DMS153 (cell line): ENCODE results near the gene SIL1.

Source experiments
- DNase-seq: peaks from one replicate; lab custom pipeline; 2025; lab: John Stamatoyannopoulos, UW

Gene SIL1

DNA sequence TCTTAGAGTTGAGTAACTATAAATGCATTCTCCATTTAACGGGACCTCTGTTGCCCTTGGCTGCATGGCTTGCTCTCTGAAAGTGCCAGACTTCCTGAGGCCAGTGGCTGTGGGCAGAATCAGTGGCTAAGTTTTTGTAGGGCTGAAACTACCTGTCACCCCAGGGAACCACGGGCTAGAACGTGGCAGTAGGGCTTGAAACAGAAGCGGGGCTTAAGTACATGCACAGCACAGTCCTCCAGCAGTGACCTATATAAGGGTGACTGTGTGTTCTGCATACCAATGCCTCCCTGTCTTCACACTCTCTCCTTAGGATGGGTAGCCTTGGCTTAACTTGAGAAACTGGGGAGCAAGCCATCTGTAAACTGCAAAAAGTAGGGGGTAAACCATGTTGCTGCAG is 279.5 kb downstream of the SIL1 start:
- no peak for DNase-seq

DNA sequence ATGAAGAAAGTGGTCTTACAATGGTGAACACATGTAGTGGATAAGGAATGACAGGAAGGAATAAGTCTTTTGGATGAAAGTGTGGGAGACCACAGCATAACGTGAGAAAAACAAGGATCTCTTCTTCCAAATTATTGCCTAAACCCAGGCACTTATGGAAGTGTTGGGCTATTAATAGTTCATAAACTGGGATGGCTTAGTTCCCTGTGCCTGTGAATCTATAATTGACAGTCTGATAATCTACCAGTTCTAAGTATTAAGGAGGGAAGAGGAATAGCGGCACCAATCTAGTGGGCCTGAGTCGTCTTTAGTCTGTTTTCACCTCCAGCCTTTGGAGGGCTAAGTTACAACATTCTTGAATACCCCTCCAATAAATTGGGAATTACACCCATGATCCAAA is 283.8 kb downstream of the SIL1 start:
- DNase-seq, result no peak

DNA sequence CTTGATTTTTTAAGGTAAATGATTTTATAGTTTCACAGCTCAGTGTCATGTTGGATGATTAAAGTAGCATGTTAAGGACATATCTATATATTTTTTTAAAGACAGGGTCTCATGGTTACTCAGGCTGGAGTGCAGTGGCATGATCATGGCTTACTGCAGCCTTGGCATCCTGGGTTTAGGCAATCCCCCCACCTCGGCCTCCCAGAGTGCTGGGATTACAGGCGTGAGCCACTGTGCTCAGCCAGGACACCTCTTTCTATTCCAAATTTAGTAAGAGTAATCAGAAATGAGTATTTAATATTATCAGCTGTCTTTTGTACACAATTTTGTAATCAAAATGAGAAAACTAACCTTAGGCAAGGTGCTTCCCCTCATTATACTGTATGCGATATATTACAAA is 284.4 kb downstream of the SIL1 start:
- no peak for DNase-seq

DNA sequence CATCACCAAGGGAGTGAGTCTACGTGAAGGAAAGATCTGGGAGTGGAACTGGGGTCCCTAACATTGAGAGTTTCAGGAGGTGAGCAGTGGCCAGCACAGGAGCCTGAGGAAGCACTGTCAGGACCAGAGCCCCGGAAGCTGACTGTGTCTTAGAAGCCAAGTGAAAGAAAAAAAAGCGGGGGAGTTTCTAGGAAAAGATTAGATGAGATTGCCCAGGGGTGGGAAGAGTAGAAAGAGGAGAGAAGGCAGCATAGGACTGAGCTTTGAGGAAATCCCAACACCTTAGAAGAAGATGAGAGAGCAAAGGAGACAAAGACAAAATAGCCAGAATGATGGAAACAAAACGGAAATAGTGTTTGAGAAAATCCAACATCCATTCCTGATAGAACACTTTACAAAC is 286.1 kb downstream of the SIL1 start:
- no peak for DNase-seq

DNA sequence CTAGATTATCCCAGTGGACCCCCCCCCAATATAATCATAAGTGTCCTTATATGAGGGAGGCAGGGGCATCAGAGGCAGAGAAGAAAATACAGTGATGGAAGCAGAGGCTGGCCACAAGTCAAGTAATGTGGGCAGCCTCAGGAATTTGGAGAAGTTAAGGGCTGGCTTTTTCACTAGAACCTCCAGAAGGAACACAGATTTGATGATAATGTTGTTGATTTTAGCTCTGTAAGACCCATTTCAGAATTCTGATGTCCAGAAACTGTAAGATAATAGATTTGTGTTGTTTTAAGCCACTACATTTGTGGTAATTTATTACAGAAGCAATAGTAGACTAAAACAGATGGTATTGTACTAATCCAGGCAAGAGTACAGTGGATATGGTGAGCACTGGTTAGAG is 286.7 kb downstream of the SIL1 start:
- DNase-seq, result no peak

DNA sequence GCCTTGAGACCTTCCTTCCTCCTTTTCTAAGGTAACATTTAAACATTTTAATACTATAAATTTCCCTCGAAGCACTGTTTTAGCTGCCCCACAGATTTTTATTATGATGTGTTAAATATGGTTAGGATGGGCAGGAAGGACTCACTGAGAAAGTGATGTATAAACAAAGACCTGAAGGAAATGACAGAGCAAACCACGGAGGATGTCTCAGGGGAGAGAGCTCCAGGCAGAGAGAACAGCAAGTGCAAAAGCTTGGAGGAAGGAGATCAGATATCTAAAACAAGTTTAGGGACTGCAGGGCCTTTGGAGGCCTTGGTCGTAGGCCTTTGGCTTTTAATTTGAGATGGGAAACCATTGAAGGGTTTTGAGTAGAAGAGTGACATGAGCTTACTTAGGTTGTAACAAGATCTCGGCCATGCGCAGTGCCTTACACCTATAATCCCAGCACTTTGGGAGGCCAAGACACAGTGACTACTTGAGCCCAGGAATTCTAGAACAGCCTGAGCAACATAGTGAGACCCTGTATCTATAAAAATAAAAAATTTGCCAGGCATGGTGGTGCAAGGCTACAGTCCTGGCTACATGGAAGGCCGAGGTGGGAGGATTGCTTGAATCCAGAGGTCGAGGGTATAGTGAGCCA is 287.5 kb downstream of the SIL1 start:
- no peak for DNase-seq

DNA sequence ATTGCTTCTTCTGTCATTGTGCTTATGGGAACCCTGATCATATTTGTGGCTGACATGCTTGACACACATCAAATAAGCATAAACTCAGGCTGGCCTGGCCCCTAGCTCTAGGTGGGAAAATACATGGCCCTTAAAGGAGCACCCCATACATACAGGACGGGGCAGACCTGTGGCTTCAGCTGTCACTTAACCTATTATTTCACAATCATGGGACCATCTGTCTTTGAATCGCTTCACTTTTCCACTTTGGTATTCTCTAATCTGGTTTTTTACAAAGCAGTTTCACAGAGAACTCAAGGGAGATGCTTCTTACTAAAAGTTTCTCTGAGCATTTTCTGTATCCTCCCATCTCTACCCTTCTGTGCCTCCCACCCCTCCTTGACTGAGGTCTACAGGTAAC is 288.4 kb downstream of the SIL1 start:
- no peak for DNase-seq

DNA sequence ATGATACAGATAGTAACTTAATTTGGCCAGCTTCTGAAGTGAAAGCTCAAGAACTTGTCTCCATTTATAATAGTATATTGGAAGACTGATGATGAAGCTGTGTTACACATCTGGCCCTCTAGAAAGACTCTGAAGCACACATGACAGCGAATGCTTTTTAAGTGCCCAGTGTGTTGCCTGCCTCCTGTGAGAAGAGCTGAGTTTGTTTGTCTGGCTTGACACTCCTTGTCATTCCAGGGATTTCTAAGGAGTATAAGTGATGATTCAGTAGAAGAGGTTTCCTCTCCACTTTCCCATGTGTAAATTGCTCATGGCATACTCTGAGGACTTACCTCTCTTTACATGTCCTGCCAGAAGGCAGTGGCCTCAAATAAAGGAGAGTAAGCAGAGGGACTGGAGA is 292.6 kb downstream of the SIL1 start:
- no peak for DNase-seq

DNA sequence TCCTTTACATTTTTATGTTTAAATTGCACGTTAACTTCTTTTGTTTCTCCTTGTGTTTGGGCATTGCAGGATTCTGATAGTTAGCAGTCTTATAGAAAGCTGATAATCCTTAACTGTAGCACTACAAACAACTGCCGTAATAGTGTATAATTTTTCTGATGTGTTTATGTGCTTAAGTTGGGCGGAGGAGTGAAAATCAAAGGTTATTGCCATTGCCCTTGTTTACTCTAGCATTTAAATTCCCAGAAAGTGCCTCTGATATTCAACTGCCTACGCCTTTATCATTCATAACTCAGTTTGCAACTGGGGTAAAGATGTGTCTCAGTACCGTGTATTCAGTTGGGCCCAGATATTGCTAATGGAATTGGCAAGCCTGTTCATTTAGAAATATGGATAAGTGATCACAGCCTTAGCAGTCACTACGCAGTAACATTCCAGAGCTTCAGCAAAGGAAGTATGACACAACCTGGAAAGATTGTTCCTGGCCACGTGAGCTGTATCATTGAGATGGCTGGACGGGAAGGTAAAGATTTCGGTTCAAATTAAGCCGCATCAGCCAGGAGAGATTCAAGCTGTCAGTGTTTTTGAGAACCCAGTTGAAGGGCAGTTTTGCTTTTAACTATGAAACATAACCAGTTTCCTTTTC is 294.9 kb downstream of the SIL1 start:
- DNase-seq, result no peak

DNA sequence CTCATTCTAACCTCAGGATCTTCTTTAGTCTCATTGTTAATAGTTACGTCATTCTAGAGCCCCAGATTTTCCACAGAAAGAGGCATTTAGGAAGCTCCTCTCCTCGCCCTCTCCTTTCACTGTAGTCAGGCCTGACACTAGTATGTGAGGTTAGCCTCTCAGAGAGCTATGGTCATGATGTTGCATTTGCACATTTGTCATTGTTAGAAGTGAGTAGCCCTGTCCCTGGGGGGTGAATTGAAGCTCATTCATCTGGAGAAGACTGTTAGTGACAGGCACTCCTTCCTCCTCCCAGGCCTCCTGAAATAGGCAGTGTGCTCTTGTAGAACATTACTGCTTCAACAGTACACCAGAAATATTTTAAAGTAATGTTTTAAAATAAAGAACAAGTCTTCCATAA is 296.5 kb downstream of the SIL1 start:
- DNase-seq, result no peak

DNA sequence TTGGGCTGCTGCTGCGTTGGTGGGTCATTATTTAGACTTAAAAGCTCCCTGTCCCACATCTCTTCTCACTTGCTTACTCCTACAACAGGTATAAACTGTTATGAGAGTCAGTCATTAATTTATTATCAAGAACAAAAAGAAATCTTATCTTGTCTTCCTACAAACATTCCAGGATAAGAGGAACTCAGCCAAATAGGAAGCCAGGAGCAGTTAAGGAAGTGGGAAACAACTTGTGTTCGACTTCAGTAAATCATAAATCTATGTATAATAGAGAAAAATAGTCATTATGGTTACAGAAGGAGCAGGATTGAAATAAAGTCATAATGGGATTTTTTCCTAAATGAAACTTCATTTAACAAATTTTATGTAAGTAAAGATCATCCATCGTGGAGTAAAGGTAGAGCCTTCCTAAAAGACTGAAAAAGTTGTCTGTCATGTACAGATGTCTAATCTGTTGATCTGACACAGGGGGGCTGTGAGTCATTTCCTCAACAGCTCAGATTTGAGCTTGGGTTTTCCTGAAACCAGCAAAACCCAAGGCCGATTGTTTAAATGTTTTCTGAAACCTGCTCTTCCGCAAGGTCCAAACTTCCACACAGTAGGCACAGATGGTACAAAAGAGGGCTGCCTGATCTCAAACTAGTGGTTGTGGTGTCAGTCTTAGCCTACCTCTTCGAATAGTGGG is 297.7 kb downstream of the SIL1 start:
- DNase-seq, result no peak

DNA sequence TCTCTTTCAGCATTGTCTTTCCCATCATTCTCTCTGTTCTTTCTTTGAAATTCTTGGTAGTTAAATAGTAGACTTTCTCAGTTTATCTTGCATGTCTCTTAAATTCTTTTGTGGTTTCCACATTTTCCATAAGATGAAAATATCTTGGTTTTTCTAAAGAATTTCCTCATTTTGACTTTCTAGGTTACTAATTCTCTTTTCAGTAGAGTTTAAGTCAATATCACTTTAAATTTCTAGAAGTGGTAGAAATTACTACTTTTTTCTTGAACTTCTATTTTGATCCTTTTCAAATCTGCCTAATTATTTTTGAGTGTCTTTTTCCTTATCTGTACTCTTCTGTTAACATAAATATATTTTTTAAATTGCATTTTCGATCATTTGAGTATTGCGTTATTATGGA is 299.4 kb downstream of the SIL1 start:
- no peak for DNase-seq

DNA sequence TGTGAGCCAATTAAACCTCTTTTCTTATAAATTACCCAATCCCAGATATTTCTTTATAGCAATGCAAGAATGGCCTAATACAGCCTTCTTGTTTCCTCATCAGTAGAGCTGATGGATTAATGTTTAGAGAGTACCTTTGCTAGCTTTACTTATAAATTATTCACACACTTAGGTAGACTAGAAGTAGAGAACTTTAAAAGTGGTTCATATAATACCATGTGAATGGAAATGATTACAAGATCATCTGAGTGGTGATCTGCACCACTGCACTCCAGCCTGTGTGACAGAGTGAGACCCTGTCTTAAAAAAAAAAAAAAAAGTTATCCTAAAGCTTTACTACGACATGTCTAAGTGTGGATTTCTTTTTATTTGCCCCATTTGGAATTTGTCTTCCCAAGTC is 299.9 kb downstream of the SIL1 start:
- DNase-seq, result no peak
